ENCODE measurements around the gene LRRC71. TPM values are rescaled to one million over a fixed set of nuclear protein-coding genes. Genes with fewer than 3 reads are reported as not detected.

Gene LRRC71
- total and polyA plus RNA-seq, 2 of the 4 experiments (the other 2 are of a cell fraction): 0.50 TPM; not detected in 1

DNA sequence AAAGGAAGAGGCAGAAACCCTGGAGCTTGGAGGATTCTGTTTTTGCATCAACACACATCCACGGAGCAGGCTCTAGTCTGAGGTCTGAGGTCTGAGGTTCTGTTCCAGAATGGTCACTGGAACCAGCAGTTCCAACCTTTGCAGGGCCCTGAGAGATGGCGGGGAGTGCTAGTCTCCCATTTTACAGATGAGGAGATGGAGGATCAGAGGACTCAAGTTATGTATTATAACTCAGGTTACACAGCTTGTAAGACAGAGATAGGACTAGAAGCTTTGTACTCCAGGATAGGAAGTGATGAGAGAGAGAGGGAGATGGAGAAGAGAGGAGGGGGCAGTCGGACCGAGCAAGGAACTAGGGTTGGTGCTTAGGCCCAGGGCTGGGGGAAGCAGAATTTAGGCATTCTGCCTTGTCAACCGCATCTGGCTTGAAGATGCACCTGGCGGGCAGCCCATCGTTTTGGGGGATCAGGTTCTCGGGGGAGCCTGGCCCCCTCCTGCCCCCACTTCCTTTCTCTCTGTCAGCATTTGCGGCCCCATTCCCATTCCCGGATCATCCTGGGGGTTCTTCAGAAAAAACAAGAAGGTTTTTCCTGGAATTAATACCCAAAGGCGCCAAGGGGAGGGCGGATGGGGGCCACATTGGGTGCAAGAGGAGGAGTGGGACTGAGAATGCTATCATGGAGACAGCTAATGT lies 21.3 kb upstream of the LRRC71 start:
- peak overlapping the region; percentile 62; the same call in 1 of the 2 replicates for H3K9ac ChIP-seq (ENCODE audit: low read depth, low read length)
- POLR2A ChIA-PET (ENCODE audit: unreplicated experiment): no interaction called here
- peaks cover 50% of the 10 kb centered on the region for H3K4me1 ChIP-seq (ENCODE audit: control insufficient read depth, insufficient read depth, low read length)

More for the DNA sequence above, 21.3 kb upstream of the LRRC71 start:
- Histone ChIP-seq H2AK9ac (replicated peaks; ENCODE audit: low read depth, low read length, poor library complexity) (peak overlapping the region; percentile 59), H3K14ac (replicated peaks; ENCODE audit: low read depth, low read length) (peak overlapping the region; percentile 96), H3K9me3 (ENCODE audit: control insufficient read depth, insufficient read depth, low read length) (no peaks in the 10 kb centered on the region), H3K4me2 (ENCODE audit: low read depth, low read length) (no peak overlapping the region), H3K79me1 (ENCODE audit: low read depth in 1 of 2, low read length in 2 of 2) (peaks cover 27 to 93% of the 10 kb centered on the region in 2 experiments), H4K8ac (ENCODE audit: low read depth in 2 of 2, low read length in 2 of 2) (peak overlapping the region; percentile 76 to 91), H3K56ac (ENCODE audit: extremely low read depth, insufficient read depth, low read length) (peak overlapping the region; percentile 76; the same call in 1 of the 2 replicates), H2BK120ac (ENCODE audit: low read depth, low read length) (peak overlapping the region; percentile 95), H2BK20ac (ENCODE audit: low read depth, low read length) (peak overlapping the region; percentile 90; the same call in 1 of the 2 replicates), H3K27me3 (ENCODE audit: control insufficient read depth, insufficient read depth, low read length) (no peaks in the 10 kb centered on the region), H3K4me3 (ENCODE audit: insufficient read depth, low read depth, low read length) (no peak overlapping the region), H4K91ac (ENCODE audit: insufficient read depth, low read depth, low read length) (peak overlapping the region; percentile 74), H2BK15ac (ENCODE audit: low read depth, low read length) (peak overlapping the region; percentile 53; the same call in 2 of the 3 replicates), H3K36me3 (ENCODE audit: control insufficient read depth, insufficient read depth, low read length) (no peaks in the 10 kb centered on the region), H3K23ac (ENCODE audit: low read depth, low read length) (peak overlapping the region; percentile 96), H3K9me1 (ENCODE audit: insufficient read depth, low read length) (peaks cover 29% of the 10 kb centered on the region), H2AFZ (replicated peaks; ENCODE audit: low read length, poor library complexity) (no peak overlapping the region), H2AK5ac (ENCODE audit: low read depth, low read length) (peak overlapping the region; percentile 92), H3K4ac (ENCODE audit: low read depth, low read length) (peak overlapping the region; percentile 96), H4K5ac (ENCODE audit: low read depth, low read length) (peak overlapping the region; percentile 87), H2BK5ac (ENCODE audit: low read depth, low read length, poor library complexity, severe bottlenecking) (peak overlapping the region; percentile 92), H3K18ac (ENCODE audit: low read depth, low read length) (peak overlapping the region; percentile 93; the same call in 1 of the 2 replicates), H4K20me1 (ENCODE audit: insufficient read depth, low read length) (peaks cover 2% of the 10 kb centered on the region; the same call in 1 of the 2 replicates), H3K27ac (ENCODE audit: insufficient read depth, low read length) (peak overlapping the region; percentile 77; the same call in 1 of the 2 replicates)
- CTCF ChIA-PET: interaction anchor here (1.2 kb wide), 1 partner anchor 21 kb away, joined by 3 read pairs; no protein-coding TSS in a partner anchor
- ATAC-seq (ENCODE audit: low read depth) (no peak), DNase-seq (no peak)
- WGBS, 2 experiments (ENCODE audit: extremely low coverage in 2 of 2, insufficient read length in 1 of 2): 77% methylated on average over 5 of the region's 12 CpGs; no CpG with 5 or more reads in 1 of the 2 experiments
- intact Hi-C loops (cut with micrococcal nuclease) (no loop called here), dilution Hi-C loops (cut with HindIII; ENCODE audit: low sequenced_read_pairs, unreplicated experiment) (no loop called here), in situ Hi-C loops (cut with MboI; ENCODE audit: low sequenced_read_pairs) (no loop called here)
- TF ChIP-seq MAZ (IDR thresholded peaks at IDR 0.05; ENCODE audit: borderline replicate concordance, low read depth, low read length) (no peak), CHD1 (IDR thresholded peaks at IDR 0.05; ENCODE audit: low read depth, low read length) (no peak), NFE2L2 (IDR thresholded peaks at IDR 0.05; ENCODE audit: low read depth, low read length) (no peak), CEBPB (IDR thresholded peaks at IDR 0.05; ENCODE audit: low read depth, low read length) (no peak), RAD21 (IDR thresholded peaks at IDR 0.05; ENCODE audit: low read length) (no peak), MXI1 (IDR thresholded peaks at IDR 0.05; ENCODE audit: borderline replicate concordance, low read depth, low read length) (no peak), BHLHE40 (IDR thresholded peaks at IDR 0.05; ENCODE audit: low read depth, low read length) (no peak)
- TF ChIP-seq, protein P1, sequence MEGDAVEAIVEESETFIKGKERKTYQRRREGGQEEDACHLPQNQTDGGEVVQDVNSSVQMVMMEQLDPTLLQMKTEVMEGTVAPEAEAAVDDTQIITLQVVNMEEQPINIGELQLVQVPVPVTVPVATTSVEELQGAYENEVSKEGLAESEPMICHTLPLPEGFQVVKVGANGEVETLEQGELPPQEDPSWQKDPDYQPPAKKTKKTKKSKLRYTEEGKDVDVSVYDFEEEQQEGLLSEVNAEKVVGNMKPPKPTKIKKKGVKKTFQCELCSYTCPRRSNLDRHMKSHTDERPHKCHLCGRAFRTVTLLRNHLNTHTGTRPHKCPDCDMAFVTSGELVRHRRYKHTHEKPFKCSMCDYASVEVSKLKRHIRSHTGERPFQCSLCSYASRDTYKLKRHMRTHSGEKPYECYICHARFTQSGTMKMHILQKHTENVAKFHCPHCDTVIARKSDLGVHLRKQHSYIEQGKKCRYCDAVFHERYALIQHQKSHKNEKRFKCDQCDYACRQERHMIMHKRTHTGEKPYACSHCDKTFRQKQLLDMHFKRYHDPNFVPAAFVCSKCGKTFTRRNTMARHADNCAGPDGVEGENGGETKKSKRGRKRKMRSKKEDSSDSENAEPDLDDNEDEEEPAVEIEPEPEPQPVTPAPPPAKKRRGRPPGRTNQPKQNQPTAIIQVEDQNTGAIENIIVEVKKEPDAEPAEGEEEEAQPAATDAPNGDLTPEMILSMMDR (conservative IDR thresholded peaks at IDR 0.05; ENCODE audit: low read depth, low read length): no peak
- TF ChIP-seq, protein P2, sequence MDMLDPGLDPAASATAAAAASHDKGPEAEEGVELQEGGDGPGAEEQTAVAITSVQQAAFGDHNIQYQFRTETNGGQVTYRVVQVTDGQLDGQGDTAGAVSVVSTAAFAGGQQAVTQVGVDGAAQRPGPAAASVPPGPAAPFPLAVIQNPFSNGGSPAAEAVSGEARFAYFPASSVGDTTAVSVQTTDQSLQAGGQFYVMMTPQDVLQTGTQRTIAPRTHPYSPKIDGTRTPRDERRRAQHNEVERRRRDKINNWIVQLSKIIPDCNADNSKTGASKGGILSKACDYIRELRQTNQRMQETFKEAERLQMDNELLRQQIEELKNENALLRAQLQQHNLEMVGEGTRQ (IDR thresholded peaks at IDR 0.05; ENCODE audit: low read depth, low read length): no peak
- TF ChIP-seq, protein P3, sequence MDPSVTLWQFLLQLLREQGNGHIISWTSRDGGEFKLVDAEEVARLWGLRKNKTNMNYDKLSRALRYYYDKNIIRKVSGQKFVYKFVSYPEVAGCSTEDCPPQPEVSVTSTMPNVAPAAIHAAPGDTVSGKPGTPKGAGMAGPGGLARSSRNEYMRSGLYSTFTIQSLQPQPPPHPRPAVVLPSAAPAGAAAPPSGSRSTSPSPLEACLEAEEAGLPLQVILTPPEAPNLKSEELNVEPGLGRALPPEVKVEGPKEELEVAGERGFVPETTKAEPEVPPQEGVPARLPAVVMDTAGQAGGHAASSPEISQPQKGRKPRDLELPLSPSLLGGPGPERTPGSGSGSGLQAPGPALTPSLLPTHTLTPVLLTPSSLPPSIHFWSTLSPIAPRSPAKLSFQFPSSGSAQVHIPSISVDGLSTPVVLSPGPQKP (IDR thresholded peaks at IDR 0.05; ENCODE audit: borderline replicate concordance, low read depth, low read length): no peak
- BruUV-seq (replicated peaks): no TSS peak

Measured in IMR-90 (cell line).